ENCODE results near the gene VSTM4.

GRCh38 chr10:49158915-49159314 lies 43.6 kb upstream of the VSTM4 start:
- TF ChIP-seq CTCF (IDR thresholded peaks at IDR 0.05; ENCODE audit: insufficient read depth, low read length) (no peak), REST (IDR thresholded peaks at IDR 0.05; ENCODE audit: insufficient replicate concordance, low read depth) (no peak), GABPA (IDR thresholded peaks at IDR 0.05; ENCODE audit: low read depth) (no peak), POLR2AphosphoS5 (IDR thresholded peaks at IDR 0.05; ENCODE audit: low read depth) (no peak)

Measured in HL-60 (cell line).